PC-3 (cell line): Measurements from ENCODE around the gene PRICKLE4.

Experiments used
- CTCF ChIP-seq: fragments of 300-600 bp; sonication (generic); conservative IDR thresholded peaks from 2 replicates; pipeline ENCODE4 v1.5.1; 2017; ENCODE audit warnings: antibody characterized with exemption, low read depth, mild to moderate bottlenecking, low read length
- EZH2 ChIP-seq: fragments of 300-600 bp; sonication (generic); IDR thresholded peaks from one replicate; pipeline ENCODE4 v1.6.1; 2017; ENCODE audit warnings: antibody characterized with exemption, mild to moderate bottlenecking, low read length; ENCODE audit not compliant: unreplicated experiment
- EZH2phosphoT487 ChIP-seq: fragments of 300-600 bp; sonication (generic); IDR thresholded peaks from 2 replicates; pipeline ENCODE4 v1.6.1; 2018; ENCODE audit warnings: mild to moderate bottlenecking, antibody characterized with exemption, low read length, borderline replicate concordance

GRCh38 chr6:41785254-41785653 is 4.7 kb downstream of the PRICKLE4 start:
- TF ChIP-seq CTCF, result no peak
- no peak for TF ChIP-seq EZH2
- TF ChIP-seq EZH2phosphoT487, result no peak
